AG04449 (cell line): ENCODE data around the gene LNX2.

Source experiments
- CTCF ChIA-PET: fragments of 350-600 bp; formaldehyde crosslinking; extraction: SDS; loops from one replicate; lab custom pipeline; 2021; ENCODE audit warnings: antibody characterized with exemption; lab: Yijun Ruan, JAX
- POLR2A ChIA-PET: fragments of 400-600, 350-600 bp; formaldehyde crosslinking; extraction: SDS; loops from one replicate; lab custom pipeline; 2020; ENCODE audit warnings: antibody characterized with exemption, inconsistent platforms; lab: Yijun Ruan, JAX
- DNase-seq: peaks from one replicate; pipeline ENCODE4 v3.0.0-alpha.2; 2010; ENCODE audit warnings: low read depth, low spot score
- H3K4me3 ChIP-seq: 2 replicates; pipeline ENCODE4 v1.5.1; 2011; ENCODE audit warnings: low read depth, mild to moderate bottlenecking, control low read depth, low read length
- CTCF ChIP-seq: IDR thresholded peaks from one replicate; pipeline ENCODE4 v1.5.1; 2011; ENCODE audit warnings: mild to moderate bottlenecking, moderate library complexity, low read length, control low read depth, inconsistent platforms; ENCODE audit not compliant: insufficient read depth; ENCODE audit errors: missing control alignments

LNX2 gene

GRCh38 chr13:27522847-27523246, 97.5 kb downstream of the LNX2 start:
- CTCF ChIA-PET, result interaction anchor here (2.4 to 3.0 kb wide), 2 partner anchors 10 to 304 kb away, joined by 15 to 25 read pairs; no protein-coding TSS in a partner anchor
- no peak overlapping the region for H3K4me3 ChIP-seq
- DNase-seq, result no peak
- POLR2A ChIA-PET, result no interaction called here
- no peak for TF ChIP-seq CTCF

DNA sequence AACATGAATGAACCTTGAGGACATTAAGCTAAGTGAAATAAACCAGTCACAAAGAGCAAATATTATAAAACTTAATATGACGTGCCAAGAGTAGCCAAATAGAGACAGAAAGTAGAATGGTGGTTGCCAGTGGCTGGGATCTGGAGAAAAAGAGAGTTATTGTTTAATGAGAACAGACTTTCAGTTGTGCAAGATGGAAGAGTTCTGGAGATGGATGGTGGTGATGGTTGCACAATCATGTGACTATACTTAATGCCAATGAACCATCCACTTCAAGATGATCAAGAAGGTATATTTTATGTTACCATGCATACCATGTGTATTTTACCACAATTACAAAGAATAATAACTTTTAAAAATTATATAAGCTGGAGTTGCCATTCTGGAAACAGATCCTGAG, 104.2 kb downstream of the LNX2 start:
- no peak for TF ChIP-seq CTCF
- POLR2A ChIA-PET, result no interaction called here
- no peak for DNase-seq
- CTCF ChIA-PET, result interaction anchor here (4.9 kb wide), 1 partner anchor 16 kb away, joined by 18 read pairs; no protein-coding TSS in a partner anchor
- no peak overlapping the region for H3K4me3 ChIP-seq

DNA sequence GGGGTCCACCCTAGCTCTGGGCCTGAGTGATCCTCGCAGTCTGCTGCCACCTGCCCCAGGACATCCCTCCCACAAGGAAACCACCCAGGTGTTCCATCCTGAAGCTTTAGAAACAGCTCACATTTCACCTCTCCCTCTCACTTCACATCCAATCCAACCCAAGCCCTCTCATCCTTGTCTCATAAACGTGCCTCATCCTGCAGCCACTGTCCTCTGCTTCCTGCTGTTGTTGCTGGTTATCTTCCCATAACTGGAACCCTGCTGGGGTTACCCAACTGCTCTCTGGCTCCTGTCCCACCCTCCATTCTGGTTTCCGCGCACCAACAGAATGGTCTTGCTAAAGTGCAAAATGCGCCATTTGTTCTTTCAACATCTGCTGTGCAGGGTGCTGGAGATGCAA, 110.2 kb downstream of the LNX2 start:
- ChIA-PET CTCF (interaction anchor here (1.0 kb wide), 1 partner anchor 580 kb away, joined by 3 read pairs; no protein-coding TSS in a partner anchor), POLR2A (no interaction called here)
- DNase-seq, result no peak
- TF ChIP-seq CTCF, result no peak
- no peak overlapping the region for H3K4me3 ChIP-seq

- no peak for TF ChIP-seq CTCF
- no peak for DNase-seq
- ChIA-PET CTCF (interaction anchor here (1.0 to 1.1 kb wide), 2 partner anchors 22 to 318 kb away, joined by 3 read pairs; no protein-coding TSS in a partner anchor), POLR2A (no interaction called here)
- H3K4me3 ChIP-seq, result no peak overlapping the region
These were observed 111.5 kb downstream of the LNX2 start for GRCh38 chr13:27508802-27509201.

DNA sequence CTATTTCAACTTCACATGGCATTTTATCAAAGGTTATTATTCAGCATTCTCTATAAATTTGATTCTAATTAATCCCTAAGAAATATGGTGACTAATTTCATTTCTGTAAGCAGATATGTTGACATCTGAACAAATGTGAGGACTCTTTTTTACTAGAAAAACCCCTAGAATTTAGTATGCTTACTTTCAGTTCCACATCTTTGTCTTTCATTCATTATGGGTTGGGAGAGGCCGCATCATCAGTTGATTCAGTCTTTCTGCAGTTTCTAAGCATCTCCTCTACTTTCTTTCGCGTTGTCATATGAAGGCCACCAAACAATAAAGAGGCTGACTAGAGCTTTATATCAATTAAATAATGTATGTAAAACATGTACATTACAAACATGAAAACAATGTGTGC, 114.5 kb downstream of the LNX2 start:
- ChIA-PET CTCF (interaction anchor here (1.3 kb wide), 1 partner anchor 27 kb away, joined by 4 read pairs; no protein-coding TSS in a partner anchor), POLR2A (no interaction called here)
- H3K4me3 ChIP-seq, result no peak overlapping the region
- no peak for TF ChIP-seq CTCF
- DNase-seq, result no peak

DNA sequence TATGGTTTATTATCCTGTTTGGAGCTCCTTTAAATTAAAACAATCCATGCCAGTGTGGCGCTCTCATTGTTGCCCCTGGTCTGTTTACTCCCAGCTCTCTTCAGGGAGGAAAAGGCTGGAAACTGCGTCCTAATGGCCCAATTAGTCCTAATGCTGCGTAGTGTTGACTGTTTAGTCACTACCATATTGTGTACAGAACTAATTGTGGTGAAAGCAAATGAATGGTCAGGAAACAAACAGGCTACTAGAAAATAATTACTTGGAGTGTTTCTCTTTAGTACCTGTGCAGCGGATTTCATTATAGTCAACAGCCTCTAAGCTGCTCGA, 115.5 kb downstream of the LNX2 start:
- TF ChIP-seq CTCF, result no peak
- no peak overlapping the region for H3K4me3 ChIP-seq
- ChIA-PET CTCF (interaction anchor here (1.1 kb wide), 1 partner anchor 28 kb away, joined by 3 read pairs; no protein-coding TSS in a partner anchor), POLR2A (no interaction called here)
- DNase-seq, result no peak
